Measurements from ENCODE around the gene SLC5A10.
"Not testable (repeated sequence)": the region's sequence is repeated elsewhere in the genome, so short reads cannot be mapped to it uniquely, and the experiment has no call there.

DNA sequence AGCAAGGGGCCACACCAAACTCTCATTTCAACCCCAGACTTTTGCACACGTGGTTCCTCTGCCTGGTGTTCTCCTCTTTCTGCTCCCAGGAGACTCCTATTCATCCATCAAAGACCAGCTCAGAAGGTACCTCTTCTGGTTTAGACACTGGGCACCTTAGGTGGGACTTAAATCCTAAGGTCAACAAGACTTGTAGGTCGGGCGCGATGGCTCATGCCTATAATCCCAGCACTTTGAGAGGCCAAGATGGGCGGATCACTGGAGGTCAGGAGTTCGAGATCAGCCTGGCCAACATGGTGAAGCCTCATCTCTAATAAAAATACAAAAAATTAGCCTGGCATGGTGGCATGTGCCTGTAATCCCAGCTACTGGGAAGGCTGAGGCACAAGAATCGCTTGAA lies 95.5 kb downstream of the SLC5A10 start:
- TF ChIP-seq CTCF (IDR thresholded peaks at IDR 0.05; ENCODE audit: low read length); EZH2 (optimal IDR thresholded peaks at IDR 0.05; ENCODE audit: low read depth, low read length); EZH2phosphoT487 (IDR thresholded peaks at IDR 0.05; ENCODE audit: low read length): not testable (repeated sequence)
